Measurements from ENCODE around the gene RRP9.

DNA sequence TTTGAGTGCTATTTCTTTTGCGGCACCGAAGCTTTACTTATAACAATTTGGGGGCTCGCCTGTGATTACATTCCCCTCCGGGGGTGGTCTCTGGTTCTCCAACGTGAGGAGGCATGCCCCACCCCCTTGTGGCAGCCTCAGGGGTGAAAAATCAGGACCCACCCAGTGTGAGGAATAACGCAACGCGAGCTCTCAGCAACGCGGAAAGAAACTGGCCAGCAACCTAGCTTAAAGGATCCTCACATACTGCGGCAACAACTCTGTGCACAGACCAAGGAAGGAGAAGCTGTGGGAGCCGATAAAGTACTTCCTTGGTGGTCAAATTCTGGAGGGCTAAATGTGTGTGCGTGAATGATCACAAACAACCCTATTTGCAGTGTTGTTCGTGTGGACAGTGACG, 44.3 kb downstream of the RRP9 start:
- no peak for TF ChIP-seq EP300 (IDR thresholded peaks at IDR 0.05; ENCODE audit: borderline replicate concordance)
- TF ChIP-seq, protein P1, sequence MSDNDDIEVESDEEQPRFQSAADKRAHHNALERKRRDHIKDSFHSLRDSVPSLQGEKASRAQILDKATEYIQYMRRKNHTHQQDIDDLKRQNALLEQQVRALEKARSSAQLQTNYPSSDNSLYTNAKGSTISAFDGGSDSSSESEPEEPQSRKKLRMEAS (IDR thresholded peaks at IDR 0.05): no peak
- TF ChIP-seq TEAD4 (IDR thresholded peaks at IDR 0.05): no peak
- TF ChIP-seq RAD21 (IDR thresholded peaks at IDR 0.05; ENCODE audit: low read depth): no peak
- TF ChIP-seq EGR1 (IDR thresholded peaks at IDR 0.05): no peak
- no peak for TF ChIP-seq YY1 (IDR thresholded peaks at IDR 0.05; ENCODE audit: low read depth)
- no peak for TF ChIP-seq TCF12 (IDR thresholded peaks at IDR 0.05; ENCODE audit: low read depth)
- TF ChIP-seq FOXM1 (IDR thresholded peaks at IDR 0.05; ENCODE audit: borderline replicate concordance, low read depth): no peak
- TF ChIP-seq, protein P2, sequence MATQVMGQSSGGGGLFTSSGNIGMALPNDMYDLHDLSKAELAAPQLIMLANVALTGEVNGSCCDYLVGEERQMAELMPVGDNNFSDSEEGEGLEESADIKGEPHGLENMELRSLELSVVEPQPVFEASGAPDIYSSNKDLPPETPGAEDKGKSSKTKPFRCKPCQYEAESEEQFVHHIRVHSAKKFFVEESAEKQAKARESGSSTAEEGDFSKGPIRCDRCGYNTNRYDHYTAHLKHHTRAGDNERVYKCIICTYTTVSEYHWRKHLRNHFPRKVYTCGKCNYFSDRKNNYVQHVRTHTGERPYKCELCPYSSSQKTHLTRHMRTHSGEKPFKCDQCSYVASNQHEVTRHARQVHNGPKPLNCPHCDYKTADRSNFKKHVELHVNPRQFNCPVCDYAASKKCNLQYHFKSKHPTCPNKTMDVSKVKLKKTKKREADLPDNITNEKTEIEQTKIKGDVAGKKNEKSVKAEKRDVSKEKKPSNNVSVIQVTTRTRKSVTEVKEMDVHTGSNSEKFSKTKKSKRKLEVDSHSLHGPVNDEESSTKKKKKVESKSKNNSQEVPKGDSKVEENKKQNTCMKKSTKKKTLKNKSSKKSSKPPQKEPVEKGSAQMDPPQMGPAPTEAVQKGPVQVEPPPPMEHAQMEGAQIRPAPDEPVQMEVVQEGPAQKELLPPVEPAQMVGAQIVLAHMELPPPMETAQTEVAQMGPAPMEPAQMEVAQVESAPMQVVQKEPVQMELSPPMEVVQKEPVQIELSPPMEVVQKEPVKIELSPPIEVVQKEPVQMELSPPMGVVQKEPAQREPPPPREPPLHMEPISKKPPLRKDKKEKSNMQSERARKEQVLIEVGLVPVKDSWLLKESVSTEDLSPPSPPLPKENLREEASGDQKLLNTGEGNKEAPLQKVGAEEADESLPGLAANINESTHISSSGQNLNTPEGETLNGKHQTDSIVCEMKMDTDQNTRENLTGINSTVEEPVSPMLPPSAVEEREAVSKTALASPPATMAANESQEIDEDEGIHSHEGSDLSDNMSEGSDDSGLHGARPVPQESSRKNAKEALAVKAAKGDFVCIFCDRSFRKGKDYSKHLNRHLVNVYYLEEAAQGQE (IDR thresholded peaks at IDR 0.05; ENCODE audit: low read depth): no peak
- TF ChIP-seq TAF1 (IDR thresholded peaks at IDR 0.05; ENCODE audit: low read depth): no peak
- TF ChIP-seq, protein P3, sequence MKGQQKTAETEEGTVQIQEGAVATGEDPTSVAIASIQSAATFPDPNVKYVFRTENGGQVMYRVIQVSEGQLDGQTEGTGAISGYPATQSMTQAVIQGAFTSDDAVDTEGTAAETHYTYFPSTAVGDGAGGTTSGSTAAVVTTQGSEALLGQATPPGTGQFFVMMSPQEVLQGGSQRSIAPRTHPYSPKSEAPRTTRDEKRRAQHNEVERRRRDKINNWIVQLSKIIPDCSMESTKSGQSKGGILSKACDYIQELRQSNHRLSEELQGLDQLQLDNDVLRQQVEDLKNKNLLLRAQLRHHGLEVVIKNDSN (IDR thresholded peaks at IDR 0.05): no peak
- TF ChIP-seq CEBPB (IDR thresholded peaks at IDR 0.05): no peak
- TF ChIP-seq CREB1 (IDR thresholded peaks at IDR 0.05; ENCODE audit: low read depth): no peak
- no peak for TF ChIP-seq NFIC (IDR thresholded peaks at IDR 0.05)
